ENCODE results near the gene ODAD4. TPM values are rescaled to one million over a fixed set of nuclear protein-coding genes. Genes with fewer than 3 reads are reported as not detected.
A peak's percentile ranks its signal among the peaks of the same experiment; 100 is the strongest.

Gene ODAD4
- total and polyA plus RNA-seq, 4 donors, result 0.07 to 1.0 (median 0.23) TPM

DNA sequence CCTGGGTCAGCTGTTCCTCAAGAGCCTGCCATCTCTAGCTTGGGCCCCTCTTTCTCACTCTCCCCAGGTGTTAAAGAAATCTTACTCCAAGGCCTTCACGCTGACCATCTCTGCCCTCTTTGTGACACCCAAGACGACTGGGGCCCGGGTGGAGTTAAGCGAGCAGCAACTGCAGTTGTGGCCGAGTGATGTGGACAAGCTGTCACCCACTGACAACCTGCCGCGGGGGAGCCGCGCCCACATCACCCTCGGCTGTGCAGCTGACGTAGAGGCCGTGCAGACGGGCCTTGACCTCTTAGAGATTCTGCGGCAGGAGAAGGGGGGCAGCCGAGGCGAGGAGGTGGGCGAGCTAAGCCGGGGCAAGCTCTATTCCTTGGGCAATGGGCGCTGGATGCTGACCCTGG lies 43.0 kb downstream of the ODAD4 start:
- Histone ChIP-seq H3K9ac (ENCODE audit: low read depth in 1 of 2, low read length in 2 of 2) (no peak overlapping the region), H3K9me3 (ENCODE audit: control insufficient read depth in 4 of 4, low read length in 3 of 4) (no peaks in the 10 kb centered on the region), H3K4me1 (ENCODE audit: control insufficient read depth in 4 of 4, insufficient read depth in 4 of 4, low read length in 3 of 4) (peaks cover 11 to 55% (median 34%) of the 10 kb centered on the region in 4 donors), H3K4me3 (ENCODE audit: low read depth in 1 of 3, low read length in 3 of 3) (no peak overlapping the region), H3K36me3 (ENCODE audit: control insufficient read depth in 4 of 4, insufficient read depth in 3 of 4, low read depth in 1 of 4, low read length in 3 of 4) (peaks cover 12 to 39% (median 32%) of the 10 kb centered on the region in 4 donors), H3K27ac (ENCODE audit: low read depth in 1 of 2, low read length in 2 of 2) (peak overlapping the region; percentile 40 to 67), H3K27me3 (ENCODE audit: control insufficient read depth in 4 of 4, insufficient read depth in 4 of 4, low read length in 3 of 4) (no peaks in the 10 kb centered on the region)
- TF ChIP-seq, protein P1, sequence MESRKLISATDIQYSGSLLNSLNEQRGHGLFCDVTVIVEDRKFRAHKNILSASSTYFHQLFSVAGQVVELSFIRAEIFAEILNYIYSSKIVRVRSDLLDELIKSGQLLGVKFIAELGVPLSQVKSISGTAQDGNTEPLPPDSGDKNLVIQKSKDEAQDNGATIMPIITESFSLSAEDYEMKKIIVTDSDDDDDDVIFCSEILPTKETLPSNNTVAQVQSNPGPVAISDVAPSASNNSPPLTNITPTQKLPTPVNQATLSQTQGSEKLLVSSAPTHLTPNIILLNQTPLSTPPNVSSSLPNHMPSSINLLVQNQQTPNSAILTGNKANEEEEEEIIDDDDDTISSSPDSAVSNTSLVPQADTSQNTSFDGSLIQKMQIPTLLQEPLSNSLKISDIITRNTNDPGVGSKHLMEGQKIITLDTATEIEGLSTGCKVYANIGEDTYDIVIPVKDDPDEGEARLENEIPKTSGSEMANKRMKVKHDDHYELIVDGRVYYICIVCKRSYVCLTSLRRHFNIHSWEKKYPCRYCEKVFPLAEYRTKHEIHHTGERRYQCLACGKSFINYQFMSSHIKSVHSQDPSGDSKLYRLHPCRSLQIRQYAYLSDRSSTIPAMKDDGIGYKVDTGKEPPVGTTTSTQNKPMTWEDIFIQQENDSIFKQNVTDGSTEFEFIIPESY (IDR thresholded peaks at IDR 0.05), result no peak
- TF ChIP-seq EGR1 (IDR thresholded peaks at IDR 0.05; ENCODE audit: low read depth in 2 of 2) (no peak), GABPA (IDR thresholded peaks at IDR 0.05 in 1 of 2, conservative IDR thresholded peaks at IDR 0.05 in 1 of 2) (no peak)
- DNase-seq (ENCODE audit: low spot score), result no peak
- WGBS, result 81% methylated on average over 19 of the region's 19 CpGs

DNA sequence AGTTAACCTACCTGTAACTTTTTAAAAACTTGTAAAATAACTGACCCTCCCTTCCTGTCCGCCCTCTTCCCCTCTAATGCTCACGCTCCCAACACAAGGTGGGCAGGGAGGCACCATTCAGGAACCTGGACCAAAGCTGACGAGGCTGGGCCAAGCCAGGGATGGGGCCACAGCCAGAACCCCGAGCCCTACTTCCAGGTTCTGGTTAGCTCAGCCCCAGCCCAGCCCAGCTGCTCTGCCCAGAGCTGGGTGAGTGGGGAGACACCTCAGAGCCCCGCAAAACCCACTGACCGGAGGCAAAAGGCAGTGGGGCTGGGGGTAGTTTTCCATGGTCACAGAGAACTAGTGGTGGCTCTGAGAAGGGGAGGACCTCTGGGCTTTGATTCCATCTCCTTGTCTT lies 43.6 kb downstream of the ODAD4 start:
- H3K36me3 ChIP-seq (ENCODE audit: control insufficient read depth in 4 of 4, insufficient read depth in 3 of 4, low read depth in 1 of 4, low read length in 3 of 4), result peaks cover 13 to 37% (median 30%) of the 10 kb centered on the region in 4 donors
- H3K27ac ChIP-seq (ENCODE audit: low read depth in 1 of 2, low read length in 2 of 2), result no peak overlapping the region
- no peak for DNase-seq (ENCODE audit: low spot score)
- 87% methylated on average over 6 of the region's 6 CpGs for WGBS
- H3K27me3 ChIP-seq (ENCODE audit: control insufficient read depth in 4 of 4, insufficient read depth in 4 of 4, low read length in 3 of 4), result no peaks in the 10 kb centered on the region
- H3K9me3 ChIP-seq (ENCODE audit: control insufficient read depth in 4 of 4, low read length in 3 of 4), result no peaks in the 10 kb centered on the region
- H3K9ac ChIP-seq (ENCODE audit: low read depth in 1 of 2, low read length in 2 of 2), result no peak overlapping the region
- TF ChIP-seq GABPA (IDR thresholded peaks at IDR 0.05 in 1 of 2, conservative IDR thresholded peaks at IDR 0.05 in 1 of 2) (no peak), SP1 (IDR thresholded peaks at IDR 0.05) (no peak), HNF4G (IDR thresholded peaks at IDR 0.05) (no peak), HNF4A (conservative IDR thresholded peaks at IDR 0.05) (no peak), RAD21 (IDR thresholded peaks at IDR 0.05) (no peak), FOXA1 (IDR thresholded peaks at IDR 0.05) (no peak), RXRA (IDR thresholded peaks at IDR 0.05) (no peak), EGR1 (IDR thresholded peaks at IDR 0.05; ENCODE audit: low read depth in 2 of 2) (no peak), FOXA2 (IDR thresholded peaks at IDR 0.05) (no peak), NR2F2 (IDR thresholded peaks at IDR 0.05) (no peak), JUND (IDR thresholded peaks at IDR 0.05) (no peak), TAF1 (conservative IDR thresholded peaks at IDR 0.05) (no peak), YY1 (IDR thresholded peaks at IDR 0.05) (no peak)
- TF ChIP-seq, protein P2, sequence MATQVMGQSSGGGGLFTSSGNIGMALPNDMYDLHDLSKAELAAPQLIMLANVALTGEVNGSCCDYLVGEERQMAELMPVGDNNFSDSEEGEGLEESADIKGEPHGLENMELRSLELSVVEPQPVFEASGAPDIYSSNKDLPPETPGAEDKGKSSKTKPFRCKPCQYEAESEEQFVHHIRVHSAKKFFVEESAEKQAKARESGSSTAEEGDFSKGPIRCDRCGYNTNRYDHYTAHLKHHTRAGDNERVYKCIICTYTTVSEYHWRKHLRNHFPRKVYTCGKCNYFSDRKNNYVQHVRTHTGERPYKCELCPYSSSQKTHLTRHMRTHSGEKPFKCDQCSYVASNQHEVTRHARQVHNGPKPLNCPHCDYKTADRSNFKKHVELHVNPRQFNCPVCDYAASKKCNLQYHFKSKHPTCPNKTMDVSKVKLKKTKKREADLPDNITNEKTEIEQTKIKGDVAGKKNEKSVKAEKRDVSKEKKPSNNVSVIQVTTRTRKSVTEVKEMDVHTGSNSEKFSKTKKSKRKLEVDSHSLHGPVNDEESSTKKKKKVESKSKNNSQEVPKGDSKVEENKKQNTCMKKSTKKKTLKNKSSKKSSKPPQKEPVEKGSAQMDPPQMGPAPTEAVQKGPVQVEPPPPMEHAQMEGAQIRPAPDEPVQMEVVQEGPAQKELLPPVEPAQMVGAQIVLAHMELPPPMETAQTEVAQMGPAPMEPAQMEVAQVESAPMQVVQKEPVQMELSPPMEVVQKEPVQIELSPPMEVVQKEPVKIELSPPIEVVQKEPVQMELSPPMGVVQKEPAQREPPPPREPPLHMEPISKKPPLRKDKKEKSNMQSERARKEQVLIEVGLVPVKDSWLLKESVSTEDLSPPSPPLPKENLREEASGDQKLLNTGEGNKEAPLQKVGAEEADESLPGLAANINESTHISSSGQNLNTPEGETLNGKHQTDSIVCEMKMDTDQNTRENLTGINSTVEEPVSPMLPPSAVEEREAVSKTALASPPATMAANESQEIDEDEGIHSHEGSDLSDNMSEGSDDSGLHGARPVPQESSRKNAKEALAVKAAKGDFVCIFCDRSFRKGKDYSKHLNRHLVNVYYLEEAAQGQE (IDR thresholded peaks at IDR 0.05), result no peak
- TF ChIP-seq, protein P3, sequence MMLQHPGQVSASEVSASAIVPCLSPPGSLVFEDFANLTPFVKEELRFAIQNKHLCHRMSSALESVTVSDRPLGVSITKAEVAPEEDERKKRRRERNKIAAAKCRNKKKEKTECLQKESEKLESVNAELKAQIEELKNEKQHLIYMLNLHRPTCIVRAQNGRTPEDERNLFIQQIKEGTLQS (IDR thresholded peaks at IDR 0.05), result no peak
- TF ChIP-seq, protein P4, sequence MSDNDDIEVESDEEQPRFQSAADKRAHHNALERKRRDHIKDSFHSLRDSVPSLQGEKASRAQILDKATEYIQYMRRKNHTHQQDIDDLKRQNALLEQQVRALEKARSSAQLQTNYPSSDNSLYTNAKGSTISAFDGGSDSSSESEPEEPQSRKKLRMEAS (IDR thresholded peaks at IDR 0.05), result no peak
- TF ChIP-seq, protein P5, sequence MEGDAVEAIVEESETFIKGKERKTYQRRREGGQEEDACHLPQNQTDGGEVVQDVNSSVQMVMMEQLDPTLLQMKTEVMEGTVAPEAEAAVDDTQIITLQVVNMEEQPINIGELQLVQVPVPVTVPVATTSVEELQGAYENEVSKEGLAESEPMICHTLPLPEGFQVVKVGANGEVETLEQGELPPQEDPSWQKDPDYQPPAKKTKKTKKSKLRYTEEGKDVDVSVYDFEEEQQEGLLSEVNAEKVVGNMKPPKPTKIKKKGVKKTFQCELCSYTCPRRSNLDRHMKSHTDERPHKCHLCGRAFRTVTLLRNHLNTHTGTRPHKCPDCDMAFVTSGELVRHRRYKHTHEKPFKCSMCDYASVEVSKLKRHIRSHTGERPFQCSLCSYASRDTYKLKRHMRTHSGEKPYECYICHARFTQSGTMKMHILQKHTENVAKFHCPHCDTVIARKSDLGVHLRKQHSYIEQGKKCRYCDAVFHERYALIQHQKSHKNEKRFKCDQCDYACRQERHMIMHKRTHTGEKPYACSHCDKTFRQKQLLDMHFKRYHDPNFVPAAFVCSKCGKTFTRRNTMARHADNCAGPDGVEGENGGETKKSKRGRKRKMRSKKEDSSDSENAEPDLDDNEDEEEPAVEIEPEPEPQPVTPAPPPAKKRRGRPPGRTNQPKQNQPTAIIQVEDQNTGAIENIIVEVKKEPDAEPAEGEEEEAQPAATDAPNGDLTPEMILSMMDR (IDR thresholded peaks at IDR 0.05; ENCODE audit: low read depth, low read length, missing input control), result no peak
- TF ChIP-seq, protein P1 (IDR thresholded peaks at IDR 0.05), result no peak
- peaks cover 11 to 50% (median 31%) of the 10 kb centered on the region in 4 donors for H3K4me1 ChIP-seq (ENCODE audit: control insufficient read depth in 4 of 4, insufficient read depth in 4 of 4, low read length in 3 of 4)
- H3K4me3 ChIP-seq (ENCODE audit: low read depth in 1 of 3, low read length in 3 of 3), result no peak overlapping the region

All from liver (tissue), 9 donors.